Stimulated activated CD4-positive, alpha-beta T cell treated with anti-CD3 and anti-CD28 coated beads, Interleukin-1b, Interleukin-23, amount 100 ng/mL, for 4 hours (primary cell): Measurements from ENCODE around the gene RFPL4A.
"Not testable (repeated sequence)": the region's sequence is repeated elsewhere in the genome, so short reads cannot be mapped to it uniquely, and the experiment has no call there.

Experiments used
- DNase-seq, 2 donors: peaks; one replicate each; pipeline ENCODE4 v3.0.0-alpha.2; 2020; ENCODE audit warnings: low read depth in 2 of 2

RFPL4A gene

GRCh38 chr19:55758797-55759196 is at the start of gene RFPL4A:
Gene RFPL4A (plus strand): TSS chr19:55759097. CDS start chr19:55761801, 2,704 bp downstream.
- DNase-seq = not testable (repeated sequence)

- no peak for DNase-seq
Observed at GRCh38 chr19:55711719-55712118, 47.2 kb upstream of the RFPL4A start.

- DNase-seq = no peak
Observed at GRCh38 chr19:55712804-55713631, 45.9 kb upstream of the RFPL4A start.

GRCh38 chr19:55716531-55716930 is 42.4 kb upstream of the RFPL4A start:
- DNase-seq = no peak

GRCh38 chr19:55717251-55717650 is 41.6 kb upstream of the RFPL4A start:
- DNase-seq = no peak

- not testable (repeated sequence) for DNase-seq
Observed at GRCh38 chr19:55717879-55718711, 40.8 kb upstream of the RFPL4A start.

GRCh38 chr19:55720214-55720746 is 38.6 kb upstream of the RFPL4A start:
- DNase-seq = no peak

GRCh38 chr19:55720801-55721200 is 38.1 kb upstream of the RFPL4A start:
- no peak for DNase-seq

GRCh38 chr19:55723491-55723890 is 35.4 kb upstream of the RFPL4A start:
- DNase-seq = no peak

GRCh38 chr19:55730378-55730777 is 28.5 kb upstream of the RFPL4A start:
- not testable (repeated sequence) for DNase-seq

- no peak for DNase-seq
Observed at GRCh38 chr19:55738302-55738701, 20.6 kb upstream of the RFPL4A start, which contains the start of gene NLRP9. Gene NLRP9 (minus strand): TSS chr19:55738402. CDS start chr19:55738374, 28 bp downstream.

- no peak for DNase-seq
Observed at GRCh38 chr19:55750715-55751114, 8.2 kb upstream of the RFPL4A start.

- DNase-seq = no peak
Observed at GRCh38 chr19:55753401-55753800, 5.5 kb upstream of the RFPL4A start.

- DNase-seq = not testable (repeated sequence)
Observed at GRCh38 chr19:55756808-55757207, 2.1 kb upstream of the RFPL4A start.

GRCh38 chr19:55766466-55766865 is 7.6 kb downstream of the RFPL4A start:
- no peak for DNase-seq

GRCh38 chr19:55768818-55769217 is 9.9 kb downstream of the RFPL4A start, which contains the start of gene RFPL4AL1:
Gene RFPL4AL1 (plus strand): TSS chr19:55769118. CDS start chr19:55771805, 2,687 bp downstream.
- DNase-seq = not testable (repeated sequence)

GRCh38 chr19:55769632-55770031 is 10.7 kb downstream of the RFPL4A start:
- DNase-seq = not testable (repeated sequence)

- no peak for DNase-seq
Observed at GRCh38 chr19:55777528-55777927, 18.6 kb downstream of the RFPL4A start.

- DNase-seq = no peak
Observed at GRCh38 chr19:55778331-55778730, 19.4 kb downstream of the RFPL4A start.

- DNase-seq = no peak
Observed at GRCh38 chr19:55781112-55781511, 22.2 kb downstream of the RFPL4A start.

GRCh38 chr19:55795021-55795420 is 36.1 kb downstream of the RFPL4A start:
- DNase-seq = no peak

- no peak for DNase-seq
Observed at GRCh38 chr19:55801416-55801815, 42.5 kb downstream of the RFPL4A start.
